ENCODE measurements around the gene TEX55. TPM values are rescaled to one million over a fixed set of nuclear protein-coding genes. Genes with fewer than 3 reads are reported as not detected.

TEX55 gene
- total and polyA plus RNA-seq, 2 donors (not counting 1 experiment from before 2014, with no cell fraction given) = not detected

- Mint-ChIP-seq H3K27ac (no peak overlapping the region), H3K4me1 (no peaks in the 10 kb centered on the region), H3K27me3 (peaks cover 39% of the 10 kb centered on the region), H3K9me3 (ENCODE audit: insufficient read depth) (no peaks in the 10 kb centered on the region), H3K4me3 (no peak overlapping the region)
- no peaks in the 10 kb centered on the region for H3K36me3 ChIP-seq (replicated peaks in 1 of 2; ENCODE audit: control extremely low read depth in 1 of 2, control insufficient read depth in 1 of 2, extremely low read depth in 1 of 2, insufficient read depth in 2 of 2, low read length in 1 of 2)
- no peak overlapping the region for H3K9ac ChIP-seq (ENCODE audit: low read length)
- no peak overlapping the region for H3K4me3 ChIP-seq (ENCODE audit: control extremely low read depth in 1 of 5, extremely low read depth in 1 of 5, insufficient read depth in 1 of 5, low read depth in 2 of 5, low read length in 4 of 5)
- intact Hi-C loops (cut with micrococcal nuclease) = no loop called here
- ChIA-PET CTCF (no interaction called here), POLR2A (no interaction called here)
- no peaks in the 10 kb centered on the region for H4K20me1 ChIP-seq (ENCODE audit: control insufficient read depth, insufficient read depth, low read length, poor library complexity, severe bottlenecking)
- no peaks in the 10 kb centered on the region for H3K4me1 ChIP-seq (ENCODE audit: control insufficient read depth in 2 of 2, insufficient read depth in 2 of 2, low read length in 2 of 2)
- no peak overlapping the region for H3K4me2 ChIP-seq (replicated peaks; ENCODE audit: low read depth, low read length, poor library complexity, severe bottlenecking)
- H3K27me3 ChIP-seq (replicated peaks in 1 of 4; ENCODE audit: control extremely low read depth in 1 of 4, control insufficient read depth in 3 of 4, insufficient read depth in 4 of 4, low read length in 3 of 4) = no peaks in the 10 kb centered on the region
- ATAC-seq (ENCODE audit: low read depth) (no peak), DNase-seq (no peak)
- no peak for TF ChIP-seq CTCF (IDR thresholded peaks at IDR 0.05)
- TF ChIP-seq EZH2 (IDR thresholded peaks at IDR 0.05; ENCODE audit: borderline replicate concordance, insufficient read depth, low read depth, low read length, poor library complexity, severe bottlenecking) = no peak
- 100% methylated on average over 3 of the region's 10 CpGs for WGBS (ENCODE audit: insufficient coverage)
- H2AFZ ChIP-seq (ENCODE audit: insufficient read depth, low read depth, low read length, poor library complexity, severe bottlenecking) = no peak overlapping the region
- H3K79me2 ChIP-seq (ENCODE audit: control insufficient read depth, insufficient read depth, low read length) = no peaks in the 10 kb centered on the region
- no peaks in the 10 kb centered on the region for H3K9me3 ChIP-seq (ENCODE audit: control extremely low read depth in 1 of 3, control insufficient read depth in 2 of 3, insufficient read depth in 1 of 3, low read length in 2 of 3)
- no peak overlapping the region for H3K27ac ChIP-seq (ENCODE audit: low read length in 2 of 2)
These were observed 30.1 kb downstream of the TEX55 start for GRCh38 chr3:119175872-119176756.

GRCh38 chr3:119176778-119177177 is 30.8 kb downstream of the TEX55 start:
- ATAC-seq (ENCODE audit: low read depth) (no peak), DNase-seq (no peak)
- Histone ChIP-seq H3K9ac (ENCODE audit: low read length) (no peak overlapping the region), H2AFZ (ENCODE audit: insufficient read depth, low read depth, low read length, poor library complexity, severe bottlenecking) (no peak overlapping the region), H3K36me3 (replicated peaks in 1 of 2; ENCODE audit: control extremely low read depth in 1 of 2, control insufficient read depth in 1 of 2, extremely low read depth in 1 of 2, insufficient read depth in 2 of 2, low read length in 1 of 2) (no peaks in the 10 kb centered on the region), H3K4me1 (ENCODE audit: control insufficient read depth in 2 of 2, insufficient read depth in 2 of 2, low read length in 2 of 2) (no peaks in the 10 kb centered on the region), H3K79me2 (ENCODE audit: control insufficient read depth, insufficient read depth, low read length) (no peaks in the 10 kb centered on the region), H3K4me2 (replicated peaks; ENCODE audit: low read depth, low read length, poor library complexity, severe bottlenecking) (no peak overlapping the region), H3K9me3 (ENCODE audit: control extremely low read depth in 1 of 3, control insufficient read depth in 2 of 3, insufficient read depth in 1 of 3, low read length in 2 of 3) (no peaks in the 10 kb centered on the region), H3K27me3 (replicated peaks in 1 of 4; ENCODE audit: control extremely low read depth in 1 of 4, control insufficient read depth in 3 of 4, insufficient read depth in 4 of 4, low read length in 3 of 4) (no peaks in the 10 kb centered on the region), H4K20me1 (ENCODE audit: control insufficient read depth, insufficient read depth, low read length, poor library complexity, severe bottlenecking) (no peaks in the 10 kb centered on the region), H3K4me3 (ENCODE audit: control extremely low read depth in 1 of 5, extremely low read depth in 1 of 5, insufficient read depth in 1 of 5, low read depth in 2 of 5, low read length in 4 of 5) (no peak overlapping the region), H3K27ac (ENCODE audit: low read length in 2 of 2) (no peak overlapping the region)
- WGBS (ENCODE audit: insufficient coverage) = 94% methylated on average over 2 of the region's 4 CpGs
- Mint-ChIP-seq H3K27me3 (peaks cover 39% of the 10 kb centered on the region), H3K27ac (no peak overlapping the region), H3K9me3 (ENCODE audit: insufficient read depth) (no peaks in the 10 kb centered on the region), H3K4me1 (no peaks in the 10 kb centered on the region), H3K4me3 (no peak overlapping the region)
- no peak for TF ChIP-seq EZH2 (IDR thresholded peaks at IDR 0.05; ENCODE audit: borderline replicate concordance, insufficient read depth, low read depth, low read length, poor library complexity, severe bottlenecking)
- no peak for TF ChIP-seq CTCF (IDR thresholded peaks at IDR 0.05)
- intact Hi-C loops (cut with micrococcal nuclease) = no loop called here
- ChIA-PET POLR2A (no interaction called here), CTCF (no interaction called here)

Measured in B cell (primary cell).